ENCODE data around the gene PON2. TPM values are rescaled to one million over a fixed set of nuclear protein-coding genes. Genes with fewer than 3 reads are reported as not detected.

The PON2 gene
- total RNA-seq, 4 donors from 2014 or later: 48.2 to 67.3 (median 55.4) TPM

DNA sequence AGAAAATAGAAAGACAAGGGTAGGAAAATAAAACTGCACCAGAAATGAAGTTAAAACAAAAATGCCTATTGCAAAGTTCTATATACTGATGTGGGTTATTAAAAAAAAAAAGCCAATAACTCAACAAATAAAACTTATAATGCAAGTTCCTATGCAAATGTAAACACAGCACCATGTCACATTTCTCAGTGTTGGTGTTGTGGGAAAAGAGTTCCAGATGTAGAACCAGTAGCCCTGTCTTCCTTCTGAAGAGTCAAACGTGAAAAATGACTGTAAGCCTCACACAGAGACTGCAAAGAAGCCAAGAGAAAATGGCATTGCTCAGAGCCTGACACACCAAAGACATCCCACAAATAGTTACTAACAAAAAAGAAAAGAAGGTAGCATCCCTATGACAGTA is 10.1 kb downstream of the PON2 start:
- TF ChIP-seq EP300 (IDR thresholded peaks at IDR 0.05): no peak
- no peak for TF ChIP-seq POLR2A (IDR thresholded peaks at IDR 0.05; ENCODE audit: low read depth)
- no peak for TF ChIP-seq CTCF (IDR thresholded peaks at IDR 0.05)
- no peak for TF ChIP-seq POLR2AphosphoS5 (IDR thresholded peaks at IDR 0.05)
- 67% methylated on average over 1 of the region's 1 CpG for whole genome bisulfite sequencing
- Histone ChIP-seq H3K4me1 (peaks cover 0 to 16% (median 1%) of the 10 kb centered on the region in 4 donors), H3K27me3 (no peaks in the 10 kb centered on the region), H3K36me3 (peaks cover 0 to 22% (median 9%) of the 10 kb centered on the region in 4 donors), H3K9me3 (no peaks in the 10 kb centered on the region), H3K27ac (replicated peaks in 1 of 4) (no peak overlapping the region), H3K4me3 (no peak overlapping the region)
- no peak for DNase-seq (ENCODE audit: extremely low spot score)
- intact Hi-C loops (cut with DNase I): no loop called here

GRCh38 chr7:95421847-95422444 is 12.9 kb downstream of the PON2 start:
- H3K4me1 ChIP-seq: peaks cover 0 to 16% (median 1%) of the 10 kb centered on the region in 4 donors
- no peak overlapping the region for H3K27ac ChIP-seq (replicated peaks in 1 of 4)
- H3K9me3 ChIP-seq: no peaks in the 10 kb centered on the region
- H3K27me3 ChIP-seq: no peaks in the 10 kb centered on the region
- no peak for TF ChIP-seq POLR2AphosphoS5 (IDR thresholded peaks at IDR 0.05)
- no peak for TF ChIP-seq POLR2A (IDR thresholded peaks at IDR 0.05; ENCODE audit: low read depth)
- no peak for TF ChIP-seq CTCF (IDR thresholded peaks at IDR 0.05)
- no peak for TF ChIP-seq EP300 (IDR thresholded peaks at IDR 0.05)
- no peak for DNase-seq (ENCODE audit: extremely low spot score)
- H3K4me3 ChIP-seq: no peak overlapping the region
- intact Hi-C loops (cut with DNase I): no loop called here
- peaks cover 0 to 22% (median 6%) of the 10 kb centered on the region in 4 donors for H3K36me3 ChIP-seq

- intact Hi-C loops (cut with DNase I): no loop called here
- H3K4me1 ChIP-seq: peaks cover 0 to 16% (median 1%) of the 10 kb centered on the region in 4 donors
- no peaks in the 10 kb centered on the region for H3K9me3 ChIP-seq
- no peak for DNase-seq (ENCODE audit: extremely low spot score)
- H3K27ac ChIP-seq (replicated peaks in 1 of 4): no peak overlapping the region
- peaks cover 0 to 22% (median 6%) of the 10 kb centered on the region in 4 donors for H3K36me3 ChIP-seq
- no peak for TF ChIP-seq POLR2AphosphoS5 (IDR thresholded peaks at IDR 0.05)
- no peak for TF ChIP-seq EP300 (IDR thresholded peaks at IDR 0.05)
- TF ChIP-seq POLR2A (IDR thresholded peaks at IDR 0.05; ENCODE audit: low read depth): no peak
- no peak for TF ChIP-seq CTCF (IDR thresholded peaks at IDR 0.05)
- WGBS: 85% methylated on average over 2 of the region's 2 CpGs
- no peaks in the 10 kb centered on the region for H3K27me3 ChIP-seq
- H3K4me3 ChIP-seq: no peak overlapping the region
Observed at GRCh38 chr7:95421000-95421846, 13.6 kb downstream of the PON2 start.

DNA sequence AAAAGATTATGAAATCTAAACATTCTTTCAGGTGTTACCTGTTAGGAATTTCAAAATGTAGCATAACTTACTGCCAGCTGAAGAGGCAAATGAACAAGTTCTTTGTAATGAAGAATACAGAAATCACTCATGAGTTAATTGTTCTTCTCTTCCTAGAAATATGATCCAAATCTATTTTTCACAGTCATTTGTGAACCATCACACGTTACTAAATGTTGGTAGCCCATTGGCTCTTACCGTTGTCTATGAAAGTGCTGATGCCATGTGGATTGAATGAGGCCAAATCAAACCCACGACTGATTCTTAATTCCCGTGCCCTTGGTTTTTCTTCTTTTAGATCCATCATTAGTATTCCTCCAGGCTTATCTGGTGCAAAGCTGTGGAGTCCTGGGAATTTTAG is 22.8 kb downstream of the PON2 start:
- Histone ChIP-seq H3K36me3 (peaks cover 6 to 66% (median 38%) of the 10 kb centered on the region in 4 donors), H3K4me1 (no peaks in the 10 kb centered on the region), H3K9me3 (no peaks in the 10 kb centered on the region), H3K27ac (replicated peaks in 1 of 4) (no peak overlapping the region), H3K27me3 (no peaks in the 10 kb centered on the region), H3K4me3 (no peak overlapping the region)
- WGBS: 96% methylated on average over 4 of the region's 4 CpGs
- no peak for DNase-seq (ENCODE audit: extremely low spot score)
- TF ChIP-seq EP300 (IDR thresholded peaks at IDR 0.05) (no peak), CTCF (IDR thresholded peaks at IDR 0.05) (no peak), POLR2AphosphoS5 (IDR thresholded peaks at IDR 0.05) (no peak), POLR2A (IDR thresholded peaks at IDR 0.05; ENCODE audit: low read depth) (no peak)
- intact Hi-C loops (cut with DNase I): no loop called here

All from esophagus muscularis mucosa (tissue), 4 donors.